ENCODE results near the gene PLPP7.

Gene PLPP7

DNA sequence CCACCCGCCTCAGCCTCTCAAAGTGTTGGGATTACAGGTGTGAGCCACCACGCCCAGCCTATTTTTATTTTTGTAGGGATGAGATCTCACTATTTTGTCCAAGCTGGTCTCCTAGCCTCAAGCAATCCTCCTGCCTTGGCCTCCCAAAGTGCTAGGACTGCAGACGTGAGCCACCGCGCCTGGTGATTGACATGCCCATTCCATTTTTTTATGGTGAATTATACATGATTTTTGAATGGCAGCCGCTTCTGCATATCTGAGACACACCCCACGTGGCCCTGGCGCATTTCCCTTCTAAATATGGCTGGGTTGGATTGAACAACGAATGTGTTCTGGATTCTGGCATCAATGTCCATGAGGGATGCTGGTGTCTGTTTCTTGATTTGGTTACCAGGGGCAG, 22.7 kb downstream of the PLPP7 start:
- no peak overlapping the region for H3K27ac ChIP-seq (ENCODE audit: low read length, poor library complexity, severe bottlenecking)
- no peak overlapping the region for H3K9ac ChIP-seq (ENCODE audit: low read length)
- H3K4me3 ChIP-seq (ENCODE audit: insufficient read depth in 1 of 2, low read depth in 1 of 2, low read length in 2 of 2) = no peak overlapping the region
- H2BK120ac ChIP-seq (ENCODE audit: low read depth, low read length) = no peak overlapping the region
- H3K14ac ChIP-seq (ENCODE audit: low read length in 2 of 2) = no peak overlapping the region
- H3K79me1 ChIP-seq (replicated peaks; ENCODE audit: low read length, poor library complexity, severe bottlenecking) = no peaks in the 10 kb centered on the region
- H3K23ac ChIP-seq (ENCODE audit: low read length in 2 of 2) = no peak overlapping the region
- DNase-seq = no peak
- H4K91ac ChIP-seq (ENCODE audit: low read length) = no peak overlapping the region
- H3K18ac ChIP-seq (ENCODE audit: low read depth in 1 of 2, low read length in 2 of 2) = no peak overlapping the region
- no peaks in the 10 kb centered on the region for H3K36me3 ChIP-seq (ENCODE audit: control insufficient read depth in 1 of 2, insufficient read depth in 2 of 2, low read depth in 1 of 2, low read length in 2 of 2)
- H2BK12ac ChIP-seq (ENCODE audit: low read length in 2 of 2) = no peak overlapping the region
- H3K4ac ChIP-seq (ENCODE audit: low read depth in 1 of 2, low read length in 2 of 2) = no peak overlapping the region
- H2AFZ ChIP-seq (ENCODE audit: low read depth, low read length) = no peak overlapping the region
- H4K8ac ChIP-seq (ENCODE audit: low read length) = no peak overlapping the region
- WGBS = 94% methylated on average over 8 of the region's 9 CpGs
- H2BK15ac ChIP-seq (ENCODE audit: low read depth, poor library complexity, severe bottlenecking) = no peak overlapping the region
- H3K4me1 ChIP-seq (ENCODE audit: control insufficient read depth, insufficient read depth, low read depth, low read length) = no peaks in the 10 kb centered on the region
- H3K27me3 ChIP-seq (ENCODE audit: control insufficient read depth in 1 of 2, insufficient read depth in 1 of 2, low read length in 2 of 2) = peaks cover 10 to 23% of the 10 kb centered on the region in 2 experiments
- no peaks in the 10 kb centered on the region for H3K9me3 ChIP-seq (ENCODE audit: control insufficient read depth, low read length)
- H3K4me2 ChIP-seq (ENCODE audit: low read length, poor library complexity, severe bottlenecking) = no peak overlapping the region
- no peak overlapping the region for H2AK5ac ChIP-seq (ENCODE audit: low read length, severe bottlenecking)
- H2BK5ac ChIP-seq (ENCODE audit: low read depth, low read length, poor library complexity, severe bottlenecking) = no peak overlapping the region

DNA sequence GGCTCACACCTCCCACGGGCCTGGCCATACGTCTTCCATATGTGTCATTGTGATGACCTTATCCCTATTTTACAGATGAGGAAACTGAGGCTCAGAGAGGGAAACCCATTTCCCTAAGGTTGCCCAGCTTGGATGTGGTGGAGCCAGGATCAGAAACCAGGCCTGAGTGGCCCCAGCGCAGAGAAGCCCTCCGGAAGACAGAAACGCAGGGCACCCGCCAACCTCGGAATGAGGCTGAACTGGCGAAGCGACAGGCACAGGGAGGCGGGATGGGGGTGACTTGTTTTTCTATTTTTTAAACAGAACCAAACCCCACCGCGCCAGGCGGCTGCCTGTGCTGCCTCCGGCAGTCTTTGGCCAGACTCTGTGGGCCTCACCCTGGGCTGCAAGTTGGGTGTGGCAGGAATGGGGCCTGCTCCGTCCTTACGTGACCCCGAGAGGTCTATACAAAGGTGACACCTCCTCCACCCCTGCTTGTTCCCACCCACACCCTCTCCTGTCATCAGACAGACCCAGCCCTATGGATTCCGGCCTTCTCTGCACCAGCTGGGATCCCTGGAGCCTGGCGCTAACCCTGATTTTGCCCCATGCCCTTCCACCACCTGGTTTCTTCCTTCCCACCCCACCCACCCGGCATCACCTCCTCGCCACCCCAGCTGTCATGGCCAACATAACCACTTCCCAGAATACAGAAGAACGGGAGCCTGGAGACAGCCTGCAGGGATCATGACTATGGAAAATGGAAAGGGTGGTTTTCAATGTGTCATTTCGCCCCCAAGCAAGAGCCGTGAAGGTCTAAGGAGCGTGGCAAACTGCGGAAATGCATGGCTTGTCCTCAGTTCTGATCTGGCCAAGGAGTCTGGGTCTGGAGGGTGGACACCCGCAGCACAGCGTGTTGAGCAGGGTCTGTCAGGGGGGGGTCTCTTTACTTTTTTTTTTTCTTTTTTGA, 23.6 kb downstream of the PLPP7 start:
- no peak overlapping the region for H2BK12ac ChIP-seq (ENCODE audit: low read length in 2 of 2)
- H2BK120ac ChIP-seq (ENCODE audit: low read depth, low read length) = no peak overlapping the region
- H3K4me3 ChIP-seq (ENCODE audit: insufficient read depth in 1 of 2, low read depth in 1 of 2, low read length in 2 of 2) = no peak overlapping the region
- H2BK15ac ChIP-seq (ENCODE audit: low read depth, poor library complexity, severe bottlenecking) = no peak overlapping the region
- H3K4ac ChIP-seq (ENCODE audit: low read depth in 1 of 2, low read length in 2 of 2) = no peak overlapping the region
- no peak overlapping the region for H2AK5ac ChIP-seq (ENCODE audit: low read length, severe bottlenecking)
- H3K9me3 ChIP-seq (ENCODE audit: control insufficient read depth, low read length) = no peaks in the 10 kb centered on the region
- no peak for DNase-seq
- H3K4me2 ChIP-seq (ENCODE audit: low read length, poor library complexity, severe bottlenecking) = no peak overlapping the region
- no peak overlapping the region for H3K14ac ChIP-seq (ENCODE audit: low read length in 2 of 2)
- H2BK5ac ChIP-seq (ENCODE audit: low read depth, low read length, poor library complexity, severe bottlenecking) = no peak overlapping the region
- no peak overlapping the region for H4K8ac ChIP-seq (ENCODE audit: low read length)
- no peaks in the 10 kb centered on the region for H3K79me1 ChIP-seq (replicated peaks; ENCODE audit: low read length, poor library complexity, severe bottlenecking)
- H2AFZ ChIP-seq (ENCODE audit: low read depth, low read length) = no peak overlapping the region
- no peak overlapping the region for H4K91ac ChIP-seq (ENCODE audit: low read length)
- 95% methylated on average over 27 of the region's 28 CpGs for WGBS
- no peak overlapping the region for H3K9ac ChIP-seq (ENCODE audit: low read length)
- no peak overlapping the region for H3K23ac ChIP-seq (ENCODE audit: low read length in 2 of 2)
- no peak overlapping the region for H3K18ac ChIP-seq (ENCODE audit: low read depth in 1 of 2, low read length in 2 of 2)
- no peak overlapping the region for H3K27ac ChIP-seq (ENCODE audit: low read length, poor library complexity, severe bottlenecking)
- H3K4me1 ChIP-seq (ENCODE audit: control insufficient read depth, insufficient read depth, low read depth, low read length) = no peaks in the 10 kb centered on the region
- H3K27me3 ChIP-seq (ENCODE audit: control insufficient read depth in 1 of 2, insufficient read depth in 1 of 2, low read length in 2 of 2) = peaks cover 10 to 27% of the 10 kb centered on the region in 2 experiments
- no peaks in the 10 kb centered on the region for H3K36me3 ChIP-seq (ENCODE audit: control insufficient read depth in 1 of 2, insufficient read depth in 2 of 2, low read depth in 1 of 2, low read length in 2 of 2)

DNA sequence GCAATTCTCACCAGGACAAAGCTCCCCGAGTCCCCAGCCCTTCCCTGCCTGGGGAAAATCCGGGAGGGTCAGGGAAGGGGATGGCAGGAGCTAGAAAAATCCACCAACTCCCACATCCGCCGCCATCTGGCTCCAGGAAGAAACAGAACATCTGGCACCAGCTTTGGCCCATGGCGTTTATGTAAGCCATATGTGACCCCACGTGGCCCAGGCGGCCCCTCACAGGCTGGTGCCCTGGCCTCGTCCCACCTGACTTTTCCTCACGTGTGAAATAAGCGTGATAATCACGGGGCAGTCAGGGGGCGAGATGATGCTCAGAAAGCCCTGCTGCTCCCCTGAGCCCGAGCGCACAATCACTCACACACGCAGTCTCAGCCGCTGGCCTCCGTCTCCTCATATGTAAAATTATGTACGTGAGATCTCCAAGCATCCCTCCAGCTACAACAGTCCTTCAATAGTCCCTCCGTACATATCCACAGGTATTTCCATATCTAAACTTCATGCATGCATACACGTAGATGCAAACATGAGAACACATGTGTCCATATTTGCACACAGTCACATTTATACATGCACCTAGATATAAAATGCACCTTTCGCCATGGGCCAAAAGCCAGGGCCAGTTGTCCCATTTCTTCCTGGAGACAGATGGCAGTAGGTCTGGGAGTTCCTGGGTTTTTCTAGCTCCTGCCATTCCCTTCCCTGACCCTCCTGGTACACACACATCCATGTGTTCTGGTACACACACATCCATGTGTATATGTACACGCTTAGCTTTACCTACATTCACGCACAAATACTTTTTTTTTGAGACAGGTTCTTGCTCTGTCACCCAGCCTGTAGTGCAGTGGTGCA, 28.9 kb downstream of the PLPP7 start:
- Histone ChIP-seq H3K4ac (ENCODE audit: low read depth in 1 of 2, low read length in 2 of 2) (no peak overlapping the region), H2AK5ac (ENCODE audit: low read length, severe bottlenecking) (no peak overlapping the region), H2BK120ac (ENCODE audit: low read depth, low read length) (no peak overlapping the region), H3K4me1 (ENCODE audit: control insufficient read depth, insufficient read depth, low read depth, low read length) (no peaks in the 10 kb centered on the region), H3K27me3 (ENCODE audit: control insufficient read depth in 1 of 2, insufficient read depth in 1 of 2, low read length in 2 of 2) (peaks cover 16 to 17% of the 10 kb centered on the region in 2 experiments), H3K27ac (ENCODE audit: low read length, poor library complexity, severe bottlenecking) (no peak overlapping the region), H3K9ac (ENCODE audit: low read length) (no peak overlapping the region), H3K36me3 (ENCODE audit: control insufficient read depth in 1 of 2, insufficient read depth in 2 of 2, low read depth in 1 of 2, low read length in 2 of 2) (no peaks in the 10 kb centered on the region), H2BK15ac (ENCODE audit: low read depth, poor library complexity, severe bottlenecking) (no peak overlapping the region), H3K4me3 (ENCODE audit: insufficient read depth in 1 of 2, low read depth in 1 of 2, low read length in 2 of 2) (no peak overlapping the region), H3K4me2 (ENCODE audit: low read length, poor library complexity, severe bottlenecking) (no peak overlapping the region), H3K23ac (ENCODE audit: low read length in 2 of 2) (no peak overlapping the region), H3K14ac (ENCODE audit: low read length in 2 of 2) (no peak overlapping the region), H4K91ac (ENCODE audit: low read length) (no peak overlapping the region), H2BK5ac (ENCODE audit: low read depth, low read length, poor library complexity, severe bottlenecking) (no peak overlapping the region), H2AFZ (ENCODE audit: low read depth, low read length) (no peak overlapping the region), H4K8ac (ENCODE audit: low read length) (no peak overlapping the region), H2BK12ac (ENCODE audit: low read length in 2 of 2) (no peak overlapping the region), H3K18ac (ENCODE audit: low read depth in 1 of 2, low read length in 2 of 2) (no peak overlapping the region), H3K79me1 (replicated peaks; ENCODE audit: low read length, poor library complexity, severe bottlenecking) (no peaks in the 10 kb centered on the region), H3K9me3 (ENCODE audit: control insufficient read depth, low read length) (no peaks in the 10 kb centered on the region)
- no peak for DNase-seq
- 88% methylated on average over 23 of the region's 23 CpGs for WGBS

DNA sequence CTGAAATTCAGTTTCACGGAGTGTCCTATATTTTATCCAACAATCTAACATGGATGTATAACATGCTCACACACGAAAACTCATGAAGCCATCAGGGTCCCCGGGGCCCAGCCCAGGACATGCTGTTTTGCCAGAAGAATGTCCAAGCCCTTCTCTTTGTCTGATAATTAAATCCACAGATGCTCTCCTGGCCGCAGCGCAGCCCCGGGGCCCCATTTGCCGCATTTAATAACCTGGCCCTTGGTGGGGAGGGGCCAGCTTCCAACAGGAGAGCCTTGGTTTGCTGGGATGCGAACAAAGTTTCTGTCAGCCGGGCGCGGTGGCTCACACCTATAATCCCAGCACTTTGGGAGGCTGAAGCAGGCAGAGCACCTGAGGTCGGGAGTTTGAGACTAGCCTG, 30.0 kb downstream of the PLPP7 start:
- Histone ChIP-seq H3K4me2 (ENCODE audit: low read length, poor library complexity, severe bottlenecking) (no peak overlapping the region), H2AFZ (ENCODE audit: low read depth, low read length) (no peak overlapping the region), H2AK5ac (ENCODE audit: low read length, severe bottlenecking) (no peak overlapping the region), H3K9me3 (ENCODE audit: control insufficient read depth, low read length) (no peaks in the 10 kb centered on the region), H3K4me1 (ENCODE audit: control insufficient read depth, insufficient read depth, low read depth, low read length) (no peaks in the 10 kb centered on the region), H3K23ac (ENCODE audit: low read length in 2 of 2) (no peak overlapping the region), H2BK15ac (ENCODE audit: low read depth, poor library complexity, severe bottlenecking) (no peak overlapping the region), H4K91ac (ENCODE audit: low read length) (no peak overlapping the region), H2BK12ac (ENCODE audit: low read length in 2 of 2) (no peak overlapping the region), H3K14ac (ENCODE audit: low read length in 2 of 2) (no peak overlapping the region), H3K18ac (ENCODE audit: low read depth in 1 of 2, low read length in 2 of 2) (no peak overlapping the region), H3K9ac (ENCODE audit: low read length) (no peak overlapping the region), H3K79me1 (replicated peaks; ENCODE audit: low read length, poor library complexity, severe bottlenecking) (no peaks in the 10 kb centered on the region), H2BK5ac (ENCODE audit: low read depth, low read length, poor library complexity, severe bottlenecking) (no peak overlapping the region), H2BK120ac (ENCODE audit: low read depth, low read length) (no peak overlapping the region), H3K4me3 (ENCODE audit: insufficient read depth in 1 of 2, low read depth in 1 of 2, low read length in 2 of 2) (no peak overlapping the region), H3K27ac (ENCODE audit: low read length, poor library complexity, severe bottlenecking) (no peak overlapping the region), H3K36me3 (ENCODE audit: control insufficient read depth in 1 of 2, insufficient read depth in 2 of 2, low read depth in 1 of 2, low read length in 2 of 2) (no peaks in the 10 kb centered on the region), H3K4ac (ENCODE audit: low read depth in 1 of 2, low read length in 2 of 2) (no peak overlapping the region), H4K8ac (ENCODE audit: low read length) (no peak overlapping the region), H3K27me3 (ENCODE audit: control insufficient read depth in 1 of 2, insufficient read depth in 1 of 2, low read length in 2 of 2) (peaks cover 16 to 17% of the 10 kb centered on the region in 2 experiments)
- DNase-seq = no peak
- 87% methylated on average over 12 of the region's 12 CpGs for WGBS

Data from mesenchymal stem cell (in vitro differentiated cells and primary cell).